ENCODE measurements around the gene WDFY4.

DNA sequence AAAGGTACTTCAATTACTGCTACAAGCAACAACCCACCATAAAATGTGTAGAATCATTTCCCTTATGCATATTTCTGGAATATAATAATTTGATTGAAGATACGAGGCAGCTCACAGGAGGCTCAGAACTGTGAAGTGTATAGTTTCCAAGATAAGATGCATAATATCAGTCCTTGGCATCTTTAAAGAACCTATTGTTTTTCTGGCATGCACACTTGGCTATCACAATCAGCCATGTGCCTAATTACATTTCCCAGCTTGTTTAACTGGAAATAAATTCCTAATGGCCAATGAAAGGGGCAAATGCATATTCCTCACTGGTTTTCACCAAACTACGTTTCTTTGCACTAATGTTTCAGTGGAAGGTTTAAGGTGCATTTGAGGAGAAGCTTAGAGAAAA, 338.4 kb downstream of the WDFY4 start:
- TF ChIP-seq, protein P1, sequence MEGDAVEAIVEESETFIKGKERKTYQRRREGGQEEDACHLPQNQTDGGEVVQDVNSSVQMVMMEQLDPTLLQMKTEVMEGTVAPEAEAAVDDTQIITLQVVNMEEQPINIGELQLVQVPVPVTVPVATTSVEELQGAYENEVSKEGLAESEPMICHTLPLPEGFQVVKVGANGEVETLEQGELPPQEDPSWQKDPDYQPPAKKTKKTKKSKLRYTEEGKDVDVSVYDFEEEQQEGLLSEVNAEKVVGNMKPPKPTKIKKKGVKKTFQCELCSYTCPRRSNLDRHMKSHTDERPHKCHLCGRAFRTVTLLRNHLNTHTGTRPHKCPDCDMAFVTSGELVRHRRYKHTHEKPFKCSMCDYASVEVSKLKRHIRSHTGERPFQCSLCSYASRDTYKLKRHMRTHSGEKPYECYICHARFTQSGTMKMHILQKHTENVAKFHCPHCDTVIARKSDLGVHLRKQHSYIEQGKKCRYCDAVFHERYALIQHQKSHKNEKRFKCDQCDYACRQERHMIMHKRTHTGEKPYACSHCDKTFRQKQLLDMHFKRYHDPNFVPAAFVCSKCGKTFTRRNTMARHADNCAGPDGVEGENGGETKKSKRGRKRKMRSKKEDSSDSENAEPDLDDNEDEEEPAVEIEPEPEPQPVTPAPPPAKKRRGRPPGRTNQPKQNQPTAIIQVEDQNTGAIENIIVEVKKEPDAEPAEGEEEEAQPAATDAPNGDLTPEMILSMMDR (conservative IDR thresholded peaks at IDR 0.05) = no peak
- no peak for TF ChIP-seq EZH2 (IDR thresholded peaks at IDR 0.05; ENCODE audit: low read depth)

Data from PC-9 (cell line).